GM12873 (cell line): Measurements from ENCODE around the gene SNAPC3.

Experiments
- CTCF ChIP-seq: IDR thresholded peaks from 2 replicates; pipeline ENCODE4 v1.5.1; 2012; ENCODE audit warnings: low read depth, mild to moderate bottlenecking, moderate library complexity, low read length, control low read depth; ENCODE audit not compliant: insufficient read depth; ENCODE audit errors: missing control alignments

SNAPC3 gene

GRCh38 chr9:15484802-15485201 lies 62.1 kb downstream of the SNAPC3 start:
- no peak for TF ChIP-seq CTCF

- TF ChIP-seq CTCF, result peak; percentile 32
Observed at GRCh38 chr9:15485836-15486666, 63.4 kb downstream of the SNAPC3 start.

GRCh38 chr9:15491950-15492349 lies 69.3 kb downstream of the SNAPC3 start:
- no peak for TF ChIP-seq CTCF

- TF ChIP-seq CTCF, result no peak
Observed at GRCh38 chr9:15492485-15493150, 69.9 kb downstream of the SNAPC3 start.

- TF ChIP-seq CTCF, result no peak
Observed at GRCh38 chr9:15498246-15498995, 75.7 kb downstream of the SNAPC3 start.

- TF ChIP-seq CTCF, result no peak
Observed at GRCh38 chr9:15499139-15499538, 76.5 kb downstream of the SNAPC3 start.

GRCh38 chr9:15501179-15501578 lies 78.5 kb downstream of the SNAPC3 start:
- TF ChIP-seq CTCF, result no peak
